Prostate gland (tissue), 2 donors: ENCODE results near the gene EMC9.

ENCODE experiments used
- CTCF ChIP-seq, 4 experiments: fragments of 200-600 bp in 2 of 4; fragments of 450-650 bp in 2 of 4; sonication (generic) in 2 of 4; IDR thresholded peaks; 1 replicate in 3 of 4; 2 replicates in 1 of 4; pipeline ENCODE4 v1.5.1; 2016 to 2019; ENCODE audit warnings: antibody characterized with exemption in 4 of 4, mild to moderate bottlenecking in 2 of 4, moderate library complexity in 2 of 4
- POLR2A ChIP-seq: fragments of 450-650 bp; IDR thresholded peaks from one replicate; pipeline ENCODE4 v1.6.1; 2016; ENCODE audit warnings: antibody characterized with exemption, mild to moderate bottlenecking

GRCh38 chr14:24133735-24134134 is 7.7 kb downstream of the EMC9 start:
- TF ChIP-seq POLR2A (no peak), CTCF (IDR thresholded peaks at IDR 0.05) (no peak)
